Parathyroid adenoma (tissue), 2 donors: ENCODE results near the gene CDK8.

Source experiments
- H2AFZ ChIP-seq: fragments of 300-600 bp; sonication (generic); one replicate; pipeline ENCODE4 v1.7.0; 2017; ENCODE audit warnings: antibody characterized with exemption, mild to moderate bottlenecking
- H3K27ac ChIP-seq: fragments of 300-600 bp; sonication (generic); one replicate; pipeline ENCODE4 v1.7.0; 2017
- H3K27me3 ChIP-seq: fragments of 300-600 bp; sonication (generic); one replicate; pipeline ENCODE4 v1.7.0; 2017; ENCODE audit warnings: low read length; ENCODE audit not compliant: control insufficient read depth, insufficient read depth
- H3K36me3 ChIP-seq: fragments of 300-600 bp; sonication (generic); one replicate; pipeline ENCODE4 v1.7.0; 2017; ENCODE audit warnings: low read length; ENCODE audit not compliant: control insufficient read depth, insufficient read depth
- H3K4me1 ChIP-seq: fragments of 300-600 bp; sonication (generic); one replicate; pipeline ENCODE4 v1.7.0; 2017; ENCODE audit warnings: control low read depth
- H3K4me2 ChIP-seq: fragments of 300-600 bp; sonication (generic); one replicate; pipeline ENCODE4 v1.7.0; 2017; ENCODE audit warnings: low read length
- H3K4me3 ChIP-seq: fragments of 300-600 bp; sonication (generic); one replicate; pipeline ENCODE4 v1.7.0; 2017; ENCODE audit warnings: low read depth, low read length
- H3K79me2 ChIP-seq: fragments of 300-600 bp; sonication (generic); one replicate; pipeline ENCODE4 v1.7.0; 2017; ENCODE audit warnings: control low read depth
- H3K9ac ChIP-seq: fragments of 300-600 bp; sonication (generic); one replicate; pipeline ENCODE4 v1.7.0; 2017; ENCODE audit warnings: mild to moderate bottlenecking
- H3K9me3 ChIP-seq: fragments of 300-600 bp; sonication (generic); one replicate; pipeline ENCODE4 v1.7.0; 2017; ENCODE audit warnings: low read length; ENCODE audit not compliant: control insufficient read depth
- TF ChIP-seq, protein P1 (sequence below): fragments of 300-600 bp; sonication (generic); IDR thresholded peaks from one replicate; pipeline ENCODE4 v1.7.0; 2017; ENCODE audit warnings: antibody characterized with exemption, mild to moderate bottlenecking
- donor health status: primary hyperparathyroidism.

The CDK8 gene

DNA sequence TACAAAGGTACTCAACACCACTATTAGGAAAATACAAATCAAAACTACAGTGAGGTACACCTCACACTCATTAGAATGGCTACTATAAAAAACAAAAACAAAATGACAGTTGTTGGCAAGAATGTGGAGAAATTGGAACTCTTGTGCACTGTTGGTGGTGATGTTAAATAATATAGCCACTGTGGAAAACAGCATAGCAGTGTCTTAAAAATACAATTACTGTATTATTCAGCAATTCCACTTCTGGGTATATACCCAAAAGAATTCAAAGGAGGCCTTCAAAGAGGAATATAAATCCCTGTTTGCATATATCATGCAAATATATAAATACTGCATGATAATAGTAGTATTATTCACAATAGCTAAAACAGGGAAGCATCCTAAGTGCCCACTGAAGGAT is 66.8 kb downstream of the CDK8 start:
- H3K4me1 ChIP-seq = no peaks in the 10 kb centered on the region

DNA sequence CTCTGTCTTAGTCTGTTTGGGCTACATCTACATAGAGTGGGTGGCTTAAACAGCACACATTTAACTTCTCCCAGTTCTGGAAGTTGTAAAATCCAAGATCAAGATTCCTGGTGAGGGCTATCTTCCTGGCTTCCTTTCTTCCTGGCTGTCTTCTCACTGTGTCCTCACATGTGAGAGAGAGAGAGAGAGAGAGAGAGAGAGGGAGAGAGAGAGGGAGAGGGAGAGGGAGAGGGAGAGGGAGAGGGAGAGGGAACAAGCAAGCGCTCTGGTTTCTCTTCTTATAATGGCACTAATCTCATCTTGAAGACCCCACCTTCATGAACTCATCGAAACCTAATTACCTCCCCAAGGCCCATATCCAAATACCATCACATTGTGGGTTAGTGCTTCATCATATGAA is 69.2 kb downstream of the CDK8 start:
- Histone ChIP-seq H2AFZ (no peak overlapping the region), H3K9ac (no peak overlapping the region), H3K27ac (no peak overlapping the region), H3K36me3 (no peaks in the 10 kb centered on the region), H3K4me3 (no peak overlapping the region), H3K79me2 (no peaks in the 10 kb centered on the region), H3K4me2 (no peak overlapping the region), H3K9me3 (no peaks in the 10 kb centered on the region), H3K4me1 (no peaks in the 10 kb centered on the region), H3K27me3 (no peaks in the 10 kb centered on the region)
- TF ChIP-seq, protein P1, sequence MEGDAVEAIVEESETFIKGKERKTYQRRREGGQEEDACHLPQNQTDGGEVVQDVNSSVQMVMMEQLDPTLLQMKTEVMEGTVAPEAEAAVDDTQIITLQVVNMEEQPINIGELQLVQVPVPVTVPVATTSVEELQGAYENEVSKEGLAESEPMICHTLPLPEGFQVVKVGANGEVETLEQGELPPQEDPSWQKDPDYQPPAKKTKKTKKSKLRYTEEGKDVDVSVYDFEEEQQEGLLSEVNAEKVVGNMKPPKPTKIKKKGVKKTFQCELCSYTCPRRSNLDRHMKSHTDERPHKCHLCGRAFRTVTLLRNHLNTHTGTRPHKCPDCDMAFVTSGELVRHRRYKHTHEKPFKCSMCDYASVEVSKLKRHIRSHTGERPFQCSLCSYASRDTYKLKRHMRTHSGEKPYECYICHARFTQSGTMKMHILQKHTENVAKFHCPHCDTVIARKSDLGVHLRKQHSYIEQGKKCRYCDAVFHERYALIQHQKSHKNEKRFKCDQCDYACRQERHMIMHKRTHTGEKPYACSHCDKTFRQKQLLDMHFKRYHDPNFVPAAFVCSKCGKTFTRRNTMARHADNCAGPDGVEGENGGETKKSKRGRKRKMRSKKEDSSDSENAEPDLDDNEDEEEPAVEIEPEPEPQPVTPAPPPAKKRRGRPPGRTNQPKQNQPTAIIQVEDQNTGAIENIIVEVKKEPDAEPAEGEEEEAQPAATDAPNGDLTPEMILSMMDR = no peak

More for the DNA sequence above, 66.8 kb downstream of the CDK8 start:
- no peak overlapping the region for H3K4me3 ChIP-seq
- no peaks in the 10 kb centered on the region for H3K36me3 ChIP-seq
- no peaks in the 10 kb centered on the region for H3K27me3 ChIP-seq
- no peak overlapping the region for H3K4me2 ChIP-seq
- peaks cover 4% of the 10 kb centered on the region for H3K79me2 ChIP-seq
- H3K27ac ChIP-seq = no peak overlapping the region
- H3K9me3 ChIP-seq = no peaks in the 10 kb centered on the region
- TF ChIP-seq, protein P1 = no peak
- H2AFZ ChIP-seq = no peak overlapping the region
- H3K9ac ChIP-seq = no peak overlapping the region

DNA sequence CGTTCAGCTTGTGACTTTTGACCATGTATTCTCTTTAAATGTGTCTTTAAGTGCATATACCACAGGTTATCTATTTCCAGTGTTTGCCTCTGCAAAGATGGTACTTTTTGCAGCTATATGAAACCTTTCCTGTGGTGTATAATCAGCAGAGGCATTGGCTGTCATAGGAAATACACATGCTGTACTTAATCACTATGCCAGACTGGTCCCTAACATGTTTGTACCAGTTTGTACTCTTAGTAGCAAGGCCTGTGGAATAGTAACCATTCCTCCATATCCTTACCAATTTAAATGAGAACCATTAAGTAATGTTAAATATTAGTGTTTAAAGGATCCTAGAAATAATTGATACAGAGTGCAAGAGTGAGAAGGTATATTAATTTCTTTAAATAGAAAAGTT is 69.8 kb downstream of the CDK8 start:
- H2AFZ ChIP-seq = no peak overlapping the region
- no peak overlapping the region for H3K4me2 ChIP-seq
- no peaks in the 10 kb centered on the region for H3K4me1 ChIP-seq
- no peaks in the 10 kb centered on the region for H3K27me3 ChIP-seq
- no peaks in the 10 kb centered on the region for H3K36me3 ChIP-seq
- H3K27ac ChIP-seq = no peak overlapping the region
- TF ChIP-seq, protein P1 = no peak
- H3K79me2 ChIP-seq = no peaks in the 10 kb centered on the region
- no peak overlapping the region for H3K9ac ChIP-seq
- no peaks in the 10 kb centered on the region for H3K9me3 ChIP-seq
- no peak overlapping the region for H3K4me3 ChIP-seq

DNA sequence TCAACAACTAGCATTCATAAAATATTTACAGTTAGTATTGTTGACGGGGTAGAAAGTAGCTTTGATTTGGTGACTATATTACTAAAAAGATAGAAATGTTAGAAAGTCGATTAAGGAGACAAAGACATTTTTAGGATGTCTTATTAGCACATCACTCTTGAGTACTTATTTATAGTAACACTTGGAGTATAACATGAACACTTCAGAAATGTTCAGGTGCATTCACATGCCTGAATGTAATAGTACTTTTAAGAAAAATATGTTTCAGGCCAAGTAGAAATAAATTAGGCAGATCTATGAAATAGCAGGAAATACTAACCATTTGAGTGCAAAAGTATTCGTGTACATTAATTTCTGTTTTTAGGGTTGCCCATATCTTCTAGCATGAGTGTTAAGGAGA is 70.4 kb downstream of the CDK8 start:
- Histone ChIP-seq H3K4me3 (no peak overlapping the region), H2AFZ (no peak overlapping the region), H3K4me2 (no peak overlapping the region), H3K4me1 (no peaks in the 10 kb centered on the region), H3K27me3 (no peaks in the 10 kb centered on the region), H3K36me3 (no peaks in the 10 kb centered on the region), H3K9me3 (no peaks in the 10 kb centered on the region), H3K27ac (no peak overlapping the region), H3K79me2 (no peaks in the 10 kb centered on the region), H3K9ac (no peak overlapping the region)
- TF ChIP-seq, protein P1 = no peak

DNA sequence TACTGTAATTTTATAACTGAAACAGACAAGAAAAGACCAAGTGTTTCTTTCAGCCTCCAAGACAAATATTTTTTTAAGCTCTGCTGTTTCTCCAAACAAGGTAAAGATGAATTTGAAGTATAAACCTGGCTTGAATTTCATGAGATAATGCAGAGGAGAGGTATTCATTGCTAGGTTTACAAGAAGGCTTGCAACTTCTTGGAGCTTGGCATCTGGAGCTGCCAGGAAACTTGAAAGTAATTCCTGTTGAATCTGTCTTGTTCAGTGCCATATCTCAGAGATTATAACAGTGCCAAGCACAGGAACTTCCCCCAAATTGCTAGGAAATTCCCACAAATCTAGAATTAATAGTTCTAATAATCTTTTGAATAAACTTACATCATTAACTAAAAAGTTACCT is 70.9 kb downstream of the CDK8 start:
- Histone ChIP-seq H3K27ac (no peak overlapping the region), H3K79me2 (no peaks in the 10 kb centered on the region), H3K4me1 (no peaks in the 10 kb centered on the region)

More for the DNA sequence above, 70.9 kb downstream of the CDK8 start:
- no peaks in the 10 kb centered on the region for H3K27me3 ChIP-seq
- no peak overlapping the region for H2AFZ ChIP-seq
- H3K9me3 ChIP-seq = no peaks in the 10 kb centered on the region
- H3K9ac ChIP-seq = no peak overlapping the region
- TF ChIP-seq, protein P1 = no peak
- H3K36me3 ChIP-seq = no peaks in the 10 kb centered on the region
- H3K4me3 ChIP-seq = no peak overlapping the region
- H3K4me2 ChIP-seq = no peak overlapping the region
